HG03108 (cell line): Measurements from ENCODE around the gene SLC12A9.
"Not testable (repeated sequence)": the region's sequence is repeated elsewhere in the genome, so short reads cannot be mapped to it uniquely, and the experiment has no call there.

Source experiments
- ATAC-seq: cut with Tn5 transposase; IDR thresholded peaks from one replicate; pipeline ENCODE4 v1.9.1; 2021; ENCODE audit warnings: moderate library complexity; ENCODE audit not compliant: unreplicated experiment

SLC12A9 gene

GRCh38 chr7:100894860-100895700, 42.6 kb downstream of the SLC12A9 start:
- no peak for ATAC-seq

DNA sequence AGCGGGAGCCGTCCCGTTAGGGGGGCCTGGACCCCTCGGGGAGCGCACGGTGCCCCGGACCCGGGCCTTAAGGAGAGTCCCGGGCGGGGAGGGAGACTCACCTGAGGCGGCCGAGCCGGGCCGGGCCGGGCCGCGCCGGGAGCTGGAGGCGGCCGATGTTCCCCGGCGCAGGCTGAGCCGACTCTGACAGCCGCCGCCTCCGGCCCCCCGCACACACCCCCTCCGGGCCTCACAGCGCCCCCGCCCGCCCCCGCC, 43.1 kb downstream of the SLC12A9 start, which contains the start of gene ACHE:
TSS of gene ACHE (minus strand) at position 188 of the 255 bp plus-strand sequence. CDS start 1,656 bp downstream, outside the sequence.
- no peak for ATAC-seq

- ATAC-seq, result no peak
These were observed 43.6 kb downstream of the SLC12A9 start for GRCh38 chr7:100895956-100896731.

DNA sequence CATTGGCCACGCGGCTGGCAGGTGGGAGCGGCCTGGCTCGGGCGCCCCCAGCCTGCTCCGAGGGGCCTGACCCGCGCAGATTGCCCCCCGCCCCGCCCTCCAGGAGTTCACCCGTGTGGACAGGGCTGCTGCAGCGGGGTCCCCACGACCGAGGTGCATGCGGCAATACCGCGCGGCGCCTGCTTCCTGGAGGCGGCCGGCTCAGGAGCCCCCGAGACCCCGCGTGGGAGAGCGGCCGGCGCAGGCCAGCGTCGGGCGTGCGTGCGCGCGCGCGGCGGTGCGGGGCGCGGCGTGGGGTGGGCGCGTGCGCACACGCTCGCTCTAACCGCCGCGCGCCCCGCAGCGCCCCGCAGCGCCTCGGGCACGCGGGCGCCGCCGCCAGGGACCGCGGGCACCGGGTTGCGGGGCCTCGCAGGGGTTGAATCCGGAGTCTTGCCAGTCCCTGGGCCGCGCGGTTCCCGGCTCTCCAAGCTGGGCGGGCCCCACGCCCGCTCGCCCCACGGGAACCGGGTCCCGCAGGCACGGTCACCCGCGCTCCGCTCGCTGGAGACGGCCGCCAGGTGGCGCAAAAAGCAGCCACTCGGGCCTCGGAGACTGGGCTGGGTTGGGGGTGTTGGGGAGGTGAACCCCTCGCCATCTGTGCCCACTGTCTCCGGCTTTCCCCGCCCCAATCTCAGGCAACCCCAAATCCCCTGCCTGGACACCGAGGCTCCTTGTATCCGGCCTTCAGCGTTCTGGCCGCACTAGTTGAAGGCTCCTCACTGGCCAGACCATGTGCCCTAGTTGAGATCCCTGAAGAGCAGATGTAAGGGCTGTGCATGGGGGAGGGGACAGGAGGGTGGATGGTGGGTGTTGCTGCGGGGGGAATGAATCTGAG, 44.5 kb downstream of the SLC12A9 start:
- no peak for ATAC-seq

- ATAC-seq, result no peak
These were observed 45.4 kb downstream of the SLC12A9 start for GRCh38 chr7:100897772-100898454.

DNA sequence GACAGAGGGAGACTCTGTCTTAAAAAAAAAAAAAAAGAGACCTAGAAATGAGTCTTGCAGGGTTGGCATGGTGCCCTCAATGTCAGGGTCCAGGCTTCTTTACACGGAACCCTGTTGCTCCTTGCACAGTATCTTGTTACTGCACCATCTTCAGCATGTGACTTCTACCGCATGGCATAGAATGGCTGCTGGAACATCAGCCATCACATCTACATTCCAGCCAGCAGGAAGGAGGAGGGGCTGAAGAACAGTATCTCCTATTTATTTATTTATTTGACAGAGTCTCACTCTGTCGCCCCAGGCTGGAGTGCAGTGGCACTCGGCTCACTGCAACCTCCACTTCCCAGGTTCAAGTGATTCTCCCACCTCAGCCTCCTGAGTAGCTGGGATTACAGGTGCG, 46.9 kb downstream of the SLC12A9 start:
- no peak for ATAC-seq

DNA sequence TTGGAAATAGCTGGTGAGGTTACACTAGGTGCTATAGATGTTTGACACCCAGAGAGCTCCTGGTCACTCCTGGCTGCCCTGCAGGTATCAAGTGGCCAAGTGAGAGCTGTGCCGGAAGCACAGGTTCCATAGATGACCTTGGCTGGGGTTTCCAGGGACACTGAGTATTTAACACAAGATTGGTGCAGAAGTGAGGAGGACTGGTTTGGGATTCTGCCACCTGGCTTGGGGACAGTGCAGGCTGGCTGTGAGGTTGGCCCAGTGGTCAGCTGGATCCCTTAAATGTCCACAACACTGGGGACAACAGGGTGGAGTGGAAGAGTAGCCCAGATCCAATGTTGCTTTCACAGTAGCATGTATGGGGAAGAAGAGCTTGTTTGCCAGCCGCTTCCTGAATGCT, 48.5 kb downstream of the SLC12A9 start:
- ATAC-seq, result no peak

DNA sequence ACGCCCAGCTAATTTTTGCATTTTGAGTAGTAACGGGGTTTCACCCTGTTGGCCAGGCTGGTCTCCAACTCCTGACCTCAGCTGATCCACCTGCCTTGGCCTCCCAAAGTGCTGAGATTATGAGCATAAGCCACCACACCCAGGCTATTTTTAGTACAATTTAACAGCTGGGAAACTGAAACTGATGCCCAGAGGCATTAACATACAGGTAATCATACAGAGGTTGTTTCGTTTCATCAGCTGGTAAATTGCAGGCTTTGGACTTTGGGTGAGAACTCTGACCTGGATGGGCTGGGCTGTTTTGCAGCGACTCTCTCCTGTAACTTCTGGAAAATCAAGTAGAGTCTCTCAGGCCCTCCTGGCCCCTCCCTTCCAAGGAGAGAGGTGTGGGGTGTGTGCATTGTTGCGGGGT, 49.4 kb downstream of the SLC12A9 start:
- ATAC-seq, result no peak

- no peak for ATAC-seq
These were observed 50.1 kb downstream of the SLC12A9 start for GRCh38 chr7:100902638-100903037.

- no peak for ATAC-seq
These were observed 56.0 kb downstream of the SLC12A9 start for GRCh38 chr7:100908512-100908911.

GRCh38 chr7:100910443-100910842, 57.9 kb downstream of the SLC12A9 start:
- ATAC-seq, result not testable (repeated sequence)

GRCh38 chr7:100911484-100911883, 59.0 kb downstream of the SLC12A9 start:
- ATAC-seq, result no peak

GRCh38 chr7:100914208-100914878, 61.8 kb downstream of the SLC12A9 start:
- ATAC-seq, result no peak

GRCh38 chr7:100914879-100915447, 62.5 kb downstream of the SLC12A9 start:
- ATAC-seq, result no peak
